Sciatic nerve (tissue), 2 donors: ENCODE results near the gene LRRD1. TPM values are rescaled to one million over a fixed set of nuclear protein-coding genes. Genes with fewer than 3 reads are reported as not detected.
"Not testable (repeated sequence)": the region's sequence is repeated elsewhere in the genome, so short reads cannot be mapped to it uniquely, and the experiment has no call there.

Experiments used
- ATAC-seq: fragments of 200-7000 bp; cut with Tn5 transposase; one replicate; pipeline ENCODE4 v1.9.1; 2020; ENCODE audit warnings: mild to moderate bottlenecking, moderate library complexity
- DNase-seq: peaks from one replicate; pipeline ENCODE4 v3.0.0-alpha.2; 2020; ENCODE audit warnings: low spot score
- intact Hi-C: fragments of 100-400 bp; cut with DNase I; formaldehyde crosslinking; loops from one replicate; pipeline ENCODE4 v1.14.2; 2022
- total RNA-seq: library from RNA; stranded (reverse); fragmentation: NEBNext Ultra II Directional; extraction: Animal tissue kit (Norgen Biotek cat#: 25700); gene quantifications from one replicate; pipeline ENCODE4 v1.2.1, GENCODE V29; 2021
- donor health status: DM: no; HTN: no; CAD: no.
- donor health status: DM: no; HTN: no; CAD: no.

Gene LRRD1
- total RNA-seq, 1 donor from 2014 or later, result not detected

DNA sequence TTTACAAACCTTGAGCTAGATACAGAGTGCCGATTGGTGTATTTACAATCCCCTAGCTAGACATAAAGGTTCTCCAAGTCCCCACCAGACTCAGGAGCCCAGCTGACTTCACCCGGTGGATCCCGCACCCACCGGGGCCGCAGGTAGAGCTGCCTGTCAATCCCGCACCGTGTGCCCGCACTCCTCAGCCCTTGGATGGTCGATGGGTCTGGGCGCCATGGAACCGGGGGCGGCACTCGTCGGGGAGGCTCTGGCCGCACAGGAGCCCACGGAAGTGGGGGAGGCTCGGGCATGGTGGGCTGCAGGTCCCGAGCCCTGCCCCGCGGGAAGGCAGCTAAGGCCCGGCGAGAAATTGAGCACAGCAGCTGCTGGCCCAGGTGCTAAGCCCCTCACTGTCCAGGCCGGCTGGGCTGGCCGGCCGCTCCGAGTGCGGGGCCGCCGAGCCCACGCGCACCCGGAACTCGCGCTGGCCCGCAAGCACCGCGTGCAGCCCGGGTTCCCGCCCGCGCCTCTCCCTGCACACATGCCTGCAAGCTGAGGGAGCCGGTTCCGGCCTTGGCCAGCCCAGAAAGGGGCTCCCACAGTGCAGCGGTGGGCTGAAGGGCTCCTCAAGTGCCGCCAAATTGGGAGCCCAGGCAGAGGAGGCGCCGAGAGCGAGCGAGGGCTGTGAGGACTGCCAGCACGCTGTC is 35.6 kb downstream of the LRRD1 start:
- intact Hi-C loops, result not testable (repeated sequence)

DNA sequence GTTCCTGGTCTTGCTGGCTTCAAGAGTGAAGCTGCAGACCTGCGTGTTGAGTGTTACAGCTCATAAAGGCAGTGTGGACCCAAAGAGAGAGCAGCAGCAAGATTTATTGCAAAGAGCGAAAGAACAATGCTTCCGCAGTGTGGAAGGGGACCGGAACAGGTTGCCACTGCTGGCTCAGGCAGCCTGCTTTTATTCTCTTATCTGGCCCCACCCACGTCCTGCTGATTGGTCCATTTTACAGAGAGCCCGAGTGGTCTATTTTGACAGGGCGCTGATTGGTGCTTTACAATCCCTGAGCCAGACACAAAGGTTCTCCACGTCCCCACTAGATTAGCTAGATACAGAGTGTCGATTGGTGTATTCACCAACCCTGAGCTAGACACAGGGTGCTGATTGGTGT is 36.2 kb downstream of the LRRD1 start:
- DNase-seq, intact Hi-C loops, ATAC-seq: not testable (repeated sequence)

More for the DNA sequence above, 35.6 kb downstream of the LRRD1 start:
- DNase-seq, ATAC-seq: not testable (repeated sequence)

DNA sequence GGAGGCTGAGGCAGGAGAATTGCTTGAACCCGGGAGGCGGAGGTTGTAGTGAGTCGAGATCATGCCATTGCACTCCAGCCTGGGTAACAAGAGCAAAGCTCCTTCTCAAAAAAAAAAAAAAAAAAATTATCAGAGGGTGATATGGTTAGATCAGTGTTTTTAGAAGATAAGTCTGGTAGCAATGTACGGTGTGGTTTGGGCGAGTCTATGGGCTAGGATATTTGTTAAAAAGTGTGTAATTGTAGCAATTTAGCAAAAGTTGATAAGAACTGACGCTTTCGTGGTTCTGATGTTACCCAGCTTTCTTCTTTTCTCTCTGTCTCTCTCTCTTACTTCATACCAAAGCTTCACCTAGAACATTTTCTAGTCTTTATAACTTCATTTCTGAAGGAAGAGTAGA is 37.8 kb downstream of the LRRD1 start:
- no peak for DNase-seq

DNA sequence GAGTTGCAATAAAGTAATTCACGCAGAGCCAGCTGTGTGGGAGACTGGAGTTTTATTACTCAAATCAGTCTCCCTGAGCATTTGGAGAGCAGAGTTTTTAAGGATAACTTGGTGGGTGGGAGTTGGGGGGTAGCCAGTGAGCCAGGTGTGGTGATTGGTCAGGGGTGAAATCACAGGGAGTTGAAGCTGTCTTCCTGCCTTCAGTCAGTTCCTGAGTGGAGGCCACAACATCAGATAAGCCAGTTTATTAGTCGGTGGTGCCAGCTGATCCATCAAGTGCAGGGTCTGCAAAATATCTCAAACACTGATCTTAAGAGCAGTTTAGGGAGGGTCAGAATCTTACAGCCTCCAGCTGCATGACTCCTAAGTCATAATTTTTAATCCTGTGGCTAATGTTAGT is 41.4 kb downstream of the LRRD1 start:
- DNase-seq (no peak), ATAC-seq (no peak)
- intact Hi-C loops, result no loop called here

More for the DNA sequence above, 37.8 kb downstream of the LRRD1 start:
- intact Hi-C loops, result no loop called here
- no peak for ATAC-seq

DNA sequence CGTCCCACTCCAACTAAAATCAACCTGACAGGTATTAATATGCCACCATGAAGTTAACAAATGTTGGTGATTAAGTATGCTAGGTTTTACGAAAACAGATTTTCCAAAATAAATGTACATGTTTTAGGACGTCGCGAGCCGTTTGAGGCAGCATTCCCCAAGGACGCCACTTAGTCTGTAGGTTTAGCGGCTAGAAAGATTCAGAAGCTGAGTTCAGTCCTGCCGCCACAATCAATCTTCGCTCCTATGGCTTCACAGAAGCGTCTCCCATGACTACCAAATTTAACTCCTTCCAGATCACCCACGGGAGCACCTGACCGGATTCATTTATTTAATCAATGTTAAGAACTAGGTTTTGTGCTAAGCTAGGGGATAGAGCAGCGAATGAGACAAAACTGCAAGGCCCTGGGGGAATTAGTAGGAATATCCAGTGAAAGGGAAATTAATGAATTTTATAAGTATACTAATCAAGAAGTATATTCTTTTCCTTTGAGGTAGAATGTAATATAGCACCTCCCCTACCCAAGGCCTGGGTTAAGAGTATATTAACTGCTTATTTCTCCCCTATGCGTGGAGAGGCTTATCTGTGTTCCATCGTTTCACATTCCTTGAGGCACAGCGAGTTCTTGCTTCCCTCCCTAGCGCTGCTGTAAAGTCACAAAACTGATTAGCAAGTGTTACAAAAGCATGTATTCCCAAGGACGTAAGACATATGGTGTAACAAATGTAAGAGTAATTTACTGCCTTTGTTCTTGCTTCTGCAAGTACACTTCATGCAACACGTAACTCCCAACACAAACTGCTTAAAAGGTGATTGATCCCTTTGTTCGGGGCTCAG is 43.7 kb downstream of the LRRD1 start:
- DNase-seq, result no peak
- intact Hi-C loops, result no loop called here
- no peak for ATAC-seq

DNA sequence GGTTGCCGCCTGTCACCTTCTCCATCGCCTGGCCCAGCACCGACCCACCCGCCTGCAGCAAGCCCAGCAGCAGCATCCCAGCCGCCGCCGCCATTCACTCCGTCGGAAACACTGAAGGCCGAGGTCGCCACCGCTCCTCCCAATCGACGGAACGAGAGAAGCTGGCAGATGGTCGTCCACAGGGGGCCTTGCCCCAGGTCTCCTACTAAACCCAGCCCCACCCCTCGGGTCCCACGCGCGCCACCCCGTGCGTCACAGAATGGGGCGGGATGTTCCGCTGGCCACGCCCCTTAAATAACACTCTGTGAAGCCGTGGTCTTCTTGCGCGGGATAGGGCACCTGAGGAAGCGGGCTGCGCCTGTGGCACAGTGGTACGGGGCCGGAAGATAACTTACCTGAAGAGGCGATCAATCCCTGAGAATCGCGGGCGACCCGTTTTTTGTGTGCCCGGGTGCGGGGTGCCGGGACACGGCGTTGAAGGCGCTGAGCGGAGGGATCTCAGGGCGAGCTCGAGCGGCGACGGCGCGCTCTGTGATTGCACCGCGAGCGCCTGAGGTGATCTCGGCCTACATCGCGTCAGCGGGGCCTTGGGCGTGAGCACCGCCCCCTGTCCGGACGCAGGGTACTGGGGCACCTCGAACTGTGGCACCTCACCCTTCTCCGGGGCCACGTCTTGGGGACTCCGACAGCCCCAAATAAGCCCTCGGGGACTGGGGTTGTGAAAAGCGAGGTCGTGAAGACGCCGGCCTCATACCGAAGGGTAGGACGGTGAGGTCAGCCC is 44.5 kb downstream of the LRRD1 start, which contains the start of gene CYP51A1:
Gene CYP51A1 (minus strand): TSS at position 207 of the 781 bp plus-strand sequence. CDS start 113 bp downstream, at position 94.
- DNase-seq, result peak; percentile 97
- intact Hi-C loops, result no loop called here
- ATAC-seq, result peak; percentile 99

DNA sequence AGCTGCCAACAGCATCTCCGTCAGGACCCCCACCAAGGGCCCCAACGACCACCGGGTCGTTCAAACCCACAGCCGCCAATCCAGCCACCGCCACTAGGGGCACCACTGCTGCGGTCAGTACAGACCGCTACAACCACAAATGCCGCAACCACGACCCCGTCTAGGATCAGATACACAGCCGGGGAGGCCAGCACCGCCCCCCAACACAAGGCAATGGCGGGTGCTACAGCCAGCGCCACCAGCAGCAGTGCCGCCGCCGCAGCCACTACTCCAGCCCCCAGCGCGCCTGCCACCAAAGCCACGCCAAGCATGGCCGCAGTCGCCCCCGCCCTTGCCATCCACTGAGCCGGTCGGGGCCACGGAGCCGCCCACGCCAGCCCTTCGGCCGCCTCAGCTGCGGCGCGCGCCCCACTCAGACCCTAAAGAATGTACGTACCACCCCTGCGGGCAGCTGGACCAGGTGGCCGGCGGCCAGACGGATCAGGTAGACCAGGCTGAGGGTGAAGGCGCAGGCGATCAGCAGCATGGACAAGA is 45.1 kb downstream of the LRRD1 start:
- ATAC-seq (peak; percentile 54), DNase-seq (peak; percentile 89)
- intact Hi-C loops, result no loop called here

DNA sequence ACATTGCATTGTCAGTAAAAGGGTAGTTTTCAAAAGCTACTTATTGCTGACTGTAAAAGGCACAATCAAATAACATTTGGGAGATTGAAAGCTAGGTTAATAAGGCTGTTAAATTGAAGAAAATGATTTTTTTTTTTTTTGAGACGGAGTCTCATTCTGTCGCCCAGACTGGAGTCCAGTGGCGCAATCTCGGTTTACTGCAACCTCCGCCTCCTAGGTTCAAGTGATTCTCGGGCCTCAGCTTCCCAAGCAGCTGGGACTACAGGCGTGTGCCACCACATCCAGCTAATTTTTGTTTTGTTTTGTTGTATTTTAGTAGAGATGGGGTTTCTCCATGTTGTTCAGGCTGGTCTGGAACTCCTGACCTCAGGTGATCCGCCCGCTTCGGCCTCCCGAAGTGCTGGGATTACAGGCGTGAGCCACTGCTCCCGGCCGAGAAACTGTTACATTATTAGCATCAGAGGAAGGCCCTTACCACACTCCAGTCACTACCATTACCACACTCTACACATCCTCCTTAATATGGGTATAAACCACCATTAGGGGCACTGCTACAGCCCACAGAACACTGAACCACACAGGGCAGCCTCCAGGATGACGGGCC is 45.7 kb downstream of the LRRD1 start:
- ATAC-seq, result peak; percentile 7
- no peak for DNase-seq
- intact Hi-C loops, result no loop called here

DNA sequence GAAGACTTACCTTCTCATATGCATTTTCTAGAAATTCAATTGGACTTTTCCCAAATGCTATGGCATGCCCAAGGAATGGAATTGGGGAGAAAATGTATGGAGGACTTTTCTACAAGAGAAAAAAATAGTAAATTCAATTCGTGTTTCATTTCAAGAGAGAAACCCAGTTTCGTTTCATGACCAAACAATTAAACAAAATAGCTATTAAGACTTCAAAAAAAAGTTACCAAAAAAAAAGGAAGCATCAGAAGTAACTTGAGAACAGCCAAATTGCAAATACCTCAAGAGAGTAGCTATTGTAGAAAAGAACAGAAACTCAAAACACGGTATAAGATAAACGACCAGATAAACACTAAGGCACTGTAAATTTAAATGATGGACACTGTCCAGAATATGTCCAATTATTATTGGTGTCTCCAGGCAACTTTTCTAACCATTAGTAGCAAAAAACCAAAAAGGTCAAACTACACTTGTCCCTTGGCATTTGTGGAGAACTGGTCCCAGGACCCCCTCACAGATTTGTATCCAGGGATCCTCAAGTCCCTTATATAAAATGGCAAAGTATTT is 47.1 kb downstream of the LRRD1 start:
- ATAC-seq (no peak), DNase-seq (no peak)
- intact Hi-C loops, result no loop called here

DNA sequence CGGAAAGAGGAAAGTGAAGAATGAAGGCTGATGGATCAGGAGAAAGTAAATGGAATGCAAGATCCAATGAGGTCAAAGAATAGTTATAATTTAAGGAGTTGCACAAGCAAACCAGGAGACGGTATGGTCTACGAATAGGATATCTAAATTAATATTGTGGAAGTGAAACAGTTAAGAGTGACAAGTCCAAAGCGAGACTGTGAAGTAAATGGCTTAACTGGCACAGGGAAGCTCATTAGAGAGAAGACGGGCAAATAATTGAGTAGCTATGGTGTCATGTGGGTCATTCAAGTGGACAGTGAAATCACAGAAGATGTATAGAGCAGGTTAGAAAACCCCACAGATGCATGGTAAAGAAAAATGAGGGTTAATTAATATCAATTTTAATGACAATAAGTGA is 47.8 kb downstream of the LRRD1 start:
- DNase-seq, result no peak
- intact Hi-C loops, result no loop called here
- no peak for ATAC-seq

DNA sequence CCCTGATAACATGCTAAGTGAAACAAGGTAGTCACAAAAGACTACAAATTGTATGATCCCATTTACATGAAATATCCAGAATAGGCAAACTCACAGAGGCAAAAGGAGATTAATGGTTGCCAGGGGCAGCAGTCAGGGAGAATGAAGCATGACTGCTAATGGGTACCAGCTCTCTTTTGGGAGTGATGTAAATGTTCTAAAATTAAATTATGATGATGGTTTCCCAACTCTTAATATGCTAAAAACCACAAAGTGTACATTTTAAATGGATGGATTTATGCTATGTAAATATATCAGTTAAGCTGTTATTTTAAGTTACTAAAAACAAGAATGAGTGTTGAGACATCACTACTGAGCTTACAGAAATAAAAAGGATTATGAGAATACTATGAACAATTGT is 57.3 kb downstream of the LRRD1 start:
- intact Hi-C loops, result no loop called here
- no peak for ATAC-seq
- DNase-seq, result no peak

DNA sequence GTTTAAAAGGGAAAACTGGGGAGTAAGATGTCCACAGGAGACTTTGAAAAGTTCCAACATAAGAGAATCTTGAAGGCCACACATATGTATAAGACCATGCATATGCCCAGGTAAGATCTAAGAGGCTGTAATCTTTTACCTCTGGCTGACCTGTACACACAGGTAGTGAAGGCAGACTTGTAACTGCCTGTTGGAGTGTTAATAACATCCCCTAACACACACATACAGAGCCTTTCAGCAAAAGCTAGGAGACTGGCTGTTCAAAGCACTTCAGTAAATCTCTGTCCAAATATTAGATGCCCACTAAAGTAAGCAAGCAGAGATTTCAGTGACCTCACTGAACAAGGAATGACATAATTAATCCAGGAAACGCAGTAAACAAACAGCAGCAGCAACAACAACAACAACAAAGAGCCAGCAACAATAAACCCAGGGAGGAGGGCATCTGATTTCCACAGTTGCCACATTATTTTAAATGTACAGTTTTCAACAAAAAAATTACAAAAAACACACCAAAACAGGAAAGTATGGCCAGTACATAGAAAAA is 59.7 kb downstream of the LRRD1 start:
- intact Hi-C loops, result no loop called here
- no peak for DNase-seq
- ATAC-seq, result no peak

DNA sequence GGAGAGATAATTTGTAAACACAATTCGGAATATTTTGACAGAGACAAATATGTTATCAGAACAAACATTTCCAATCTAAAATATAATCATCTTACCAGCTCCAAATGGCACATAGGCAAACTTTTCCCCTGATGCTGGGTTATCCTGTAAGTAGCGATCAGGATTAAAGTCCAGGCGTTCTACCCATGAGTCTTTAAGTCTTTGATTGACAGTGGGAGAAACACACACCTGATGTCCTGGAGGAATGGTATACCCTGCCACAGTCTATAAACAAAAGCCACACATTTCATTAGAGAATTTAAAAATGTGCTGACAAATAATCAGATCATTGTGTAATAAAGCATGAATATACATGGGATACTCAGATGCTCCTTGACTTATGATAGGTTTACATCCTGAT is 62.0 kb downstream of the LRRD1 start:
- DNase-seq (no peak), ATAC-seq (no peak)
- intact Hi-C loops, result no loop called here

DNA sequence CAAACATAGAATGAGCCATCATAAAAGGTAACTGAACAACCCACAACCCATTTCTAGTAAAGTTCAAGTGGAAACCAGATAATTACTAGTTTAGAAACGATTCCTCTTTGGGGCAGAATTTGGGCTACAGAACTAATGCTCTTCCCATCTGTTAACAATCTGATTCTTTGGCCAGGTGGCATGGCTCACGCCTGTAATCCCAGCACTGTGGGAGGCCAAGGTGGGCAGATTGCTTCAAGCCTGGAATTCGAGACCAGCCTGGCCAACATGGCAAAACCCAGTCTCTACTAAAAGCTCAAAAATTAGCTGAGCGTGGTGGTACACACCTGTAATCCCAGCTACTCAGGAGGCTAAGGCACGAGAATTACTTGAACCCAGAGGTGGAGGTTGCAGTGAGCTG is 63.1 kb downstream of the LRRD1 start:
- ATAC-seq (no peak), DNase-seq (no peak)
- intact Hi-C loops, result no loop called here

DNA sequence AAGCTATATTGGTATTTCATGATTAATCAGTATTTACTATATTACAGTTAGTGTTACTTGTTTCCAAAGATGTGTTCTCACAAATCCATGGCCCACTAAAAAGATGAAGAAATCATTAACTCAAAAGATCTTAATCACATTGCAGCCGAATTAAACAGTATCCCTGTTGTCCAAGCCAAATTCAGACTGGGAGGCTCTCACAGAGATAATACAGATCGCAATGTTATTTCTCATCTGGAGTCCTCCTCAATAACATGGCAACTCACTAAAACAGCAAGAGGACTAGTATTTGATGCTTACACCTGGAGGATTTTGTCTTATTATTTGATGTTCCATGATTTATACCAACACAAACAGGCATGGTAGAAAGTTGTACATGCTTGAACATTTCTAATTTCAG is 68.1 kb downstream of the LRRD1 start:
- DNase-seq (no peak), ATAC-seq (no peak)
- intact Hi-C loops, result no loop called here

DNA sequence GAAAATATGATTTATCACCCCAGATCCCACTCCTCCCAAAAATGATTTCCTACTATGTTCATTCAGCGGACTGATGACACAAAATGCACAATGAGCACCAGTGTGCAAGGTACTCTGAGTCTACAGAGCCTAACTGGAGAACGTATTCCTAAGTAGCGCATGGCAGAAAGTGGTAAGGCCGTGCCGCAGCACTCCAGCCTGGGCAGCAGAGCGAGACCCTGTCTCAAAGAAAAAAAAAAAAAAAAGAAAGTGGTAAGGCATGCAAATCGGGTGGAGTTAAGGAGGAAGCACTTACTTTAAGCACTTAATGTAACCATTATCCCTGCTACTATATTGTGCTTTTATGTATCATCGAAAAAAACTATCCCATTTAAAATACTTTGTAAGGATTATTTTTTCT is 70.1 kb downstream of the LRRD1 start:
- intact Hi-C loops, result no loop called here
- DNase-seq, result no peak
- ATAC-seq, result no peak

DNA sequence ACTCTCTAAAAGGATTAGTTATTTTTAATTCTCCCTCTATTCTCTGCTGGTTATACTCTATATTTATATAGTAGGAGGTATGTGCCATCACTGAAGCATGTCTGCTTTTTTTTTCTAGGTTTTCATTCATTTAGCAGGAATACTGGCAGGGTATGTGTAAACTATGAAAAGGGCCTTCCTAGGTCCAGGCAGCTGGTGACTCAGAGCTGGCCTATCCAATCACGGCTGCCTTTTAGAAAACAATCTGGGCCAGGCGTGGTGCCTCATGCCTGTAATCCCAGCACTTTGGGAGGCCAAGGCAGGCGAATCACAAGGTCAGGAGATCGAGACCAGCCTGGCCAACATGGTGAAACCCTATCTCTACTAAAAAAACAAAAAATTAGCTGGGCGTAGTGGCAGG is 76.1 kb downstream of the LRRD1 start:
- ATAC-seq, intact Hi-C loops: not testable (repeated sequence)

DNA sequence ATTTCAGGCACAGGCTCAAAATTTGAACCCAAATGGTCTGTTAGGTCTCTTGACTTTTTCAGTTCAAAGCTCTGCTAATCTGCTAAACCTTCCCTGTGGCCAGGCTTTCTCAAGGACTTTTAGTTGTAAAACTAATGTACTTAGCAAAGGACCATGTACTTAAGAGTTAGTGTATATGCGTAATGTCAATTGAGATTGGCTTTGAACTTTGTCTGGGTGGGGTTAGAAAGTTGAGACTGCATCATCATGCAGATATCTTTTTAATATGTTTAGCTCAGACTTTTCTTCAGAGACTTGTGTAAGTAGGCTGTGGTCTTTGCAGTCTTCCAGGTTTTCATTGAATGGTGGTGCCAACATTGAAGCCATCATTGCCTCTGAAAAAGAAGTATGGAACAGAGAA is 78.4 kb downstream of the LRRD1 start:
- ATAC-seq, result no peak
- intact Hi-C loops, result no loop called here
- no peak for DNase-seq

More for the DNA sequence above, 76.1 kb downstream of the LRRD1 start:
- DNase-seq, result not testable (repeated sequence)
